ELF-1 (cell line): ENCODE measurements around the gene GINS2.

ENCODE experiments used
- DNase-seq: peaks from one replicate; pipeline ENCODE4 v3.0.0-alpha.2; 2016; ENCODE audit warnings: low read depth, low spot score

The GINS2 gene

DNA sequence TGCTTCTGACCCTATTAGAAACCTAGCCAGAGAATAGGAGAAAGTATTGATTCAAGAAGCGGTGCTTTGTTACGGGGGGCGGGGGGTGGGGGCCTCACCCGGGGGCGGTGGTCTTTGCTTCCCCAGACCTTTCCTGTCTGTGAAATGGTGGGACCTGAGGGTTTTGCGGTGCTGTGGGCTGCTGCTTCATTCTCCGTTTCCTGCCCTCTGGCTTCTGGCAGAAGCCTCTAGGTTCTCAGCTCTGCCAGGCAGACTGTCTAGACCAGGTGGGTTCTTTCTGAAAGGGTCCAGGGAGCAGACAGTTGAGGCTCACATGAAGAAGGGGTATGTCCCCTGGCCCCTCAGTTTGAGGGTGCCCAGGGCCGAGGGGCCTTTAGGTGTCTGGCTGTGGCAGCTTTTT lies 61.7 kb downstream of the GINS2 start:
- DNase-seq = no peak
